Endothelial cell of umbilical vein (primary cell): ENCODE results near the gene TRIM7. TPM values are rescaled to one million over a fixed set of nuclear protein-coding genes. Genes with fewer than 3 reads are reported as not detected.
"Not testable (repeated sequence)": the region's sequence is repeated elsewhere in the genome, so short reads cannot be mapped to it uniquely, and the experiment has no call there.

ENCODE experiments used
- BruUV-seq: library from RNA; stranded (reverse); fragments of 400-500 nt; replicated peaks from 2 replicates; lab custom pipeline; 2021; lab: Mats Ljungman, UMichigan
- CTCF ChIA-PET: fragments of 300-600, 350-600 bp; sonication (Branson Sonifier 250); formaldehyde crosslinking; loops from one replicate; lab custom pipeline; 2021; ENCODE audit warnings: antibody characterized with exemption, inconsistent platforms; lab: Charles Lee
- POLR2A ChIA-PET: fragments of 300-600, 350-600 bp; sonication (Branson Sonifier 250); formaldehyde crosslinking; loops from one replicate; lab custom pipeline; 2021; ENCODE audit warnings: antibody characterized with exemption, inconsistent platforms; lab: Charles Lee
- DNase-seq: peaks from one replicate; pipeline ENCODE4 v3.0.0-alpha.2; 2011; ENCODE audit warnings: low read depth, low spot score
- FAIRE-seq: peaks from 2 replicates; lab custom pipeline; 2011; peaks lifted over from hg19 to GRCh38; lab: Jason Lieb, UNC
- H2AFZ ChIP-seq: 2 replicates; pipeline ENCODE4 v1.6.0; 2012; ENCODE audit warnings: low read depth, low read length, control low read depth, inconsistent platforms
- H3K27ac ChIP-seq: 2 replicates; pipeline ENCODE4 v1.5.1; 2011; ENCODE audit warnings: low read depth, mild to moderate bottlenecking, control low read depth, low read length, moderate library complexity; ENCODE audit not compliant: insufficient read depth
- H3K27me3 ChIP-seq, 2 experiments: 2 replicates each; pipeline versions ENCODE4 v1.6.0 to v1.6.1; 2011; ENCODE audit warnings: low read length in 2 of 2, mixed read lengths in 1 of 2; ENCODE audit not compliant: control insufficient read depth in 2 of 2, insufficient read depth in 2 of 2
- H3K36me3 ChIP-seq, 2 experiments: 2 replicates in 1 of 2; 3 replicates in 1 of 2; pipeline ENCODE4 v1.5.1; 2011; ENCODE audit warnings: low read length in 2 of 2, mild to moderate bottlenecking in 1 of 2, moderate library complexity in 1 of 2; ENCODE audit not compliant: control insufficient read depth in 2 of 2, insufficient read depth in 2 of 2; ENCODE audit errors: extremely low read depth in 1 of 2
- H3K4me1 ChIP-seq: 3 replicates; pipeline ENCODE4 v1.5.1; 2011; ENCODE audit warnings: mild to moderate bottlenecking, low read length; ENCODE audit not compliant: control insufficient read depth, insufficient read depth; ENCODE audit errors: extremely low read depth
- H3K4me2 ChIP-seq: 2 replicates; pipeline ENCODE4 v1.6.1; 2011; ENCODE audit warnings: low read length, control low read depth, mixed read lengths; ENCODE audit not compliant: insufficient read depth
- H3K4me3 ChIP-seq, 3 experiments: fragments of 200-600 bp in 1 of 3; sonication (generic), shearing (Covaris generic) in 1 of 3; replicated peaks in 1 of 3; 2 replicates each; pipeline ENCODE4 v1.5.1; 2011 to 2016; ENCODE audit warnings: control low read depth in 3 of 3, low read length in 3 of 3, mild to moderate bottlenecking in 2 of 3, inconsistent platforms in 1 of 3, low read depth in 1 of 3, moderate library complexity in 1 of 3; ENCODE audit not compliant: insufficient read depth in 1 of 3
- H3K79me2 ChIP-seq: 2 replicates; pipeline ENCODE4 v1.6.0; 2012; ENCODE audit warnings: low read length, inconsistent platforms; ENCODE audit not compliant: control insufficient read depth, insufficient read depth
- H3K9ac ChIP-seq: replicated peaks from 2 replicates; pipeline ENCODE3; 2011; ENCODE audit warnings: low read length, control low read depth; ENCODE audit not compliant: insufficient read depth; ENCODE audit errors: extremely low read depth
- H3K9me1 ChIP-seq: replicated peaks from 3 replicates; pipeline ENCODE4 v1.6.0; 2011; ENCODE audit warnings: mild to moderate bottlenecking, low read length; ENCODE audit not compliant: control insufficient read depth, insufficient read depth; ENCODE audit errors: extremely low read depth
- H3K9me3 ChIP-seq: replicated peaks from 2 replicates; pipeline ENCODE4 v1.5.1; 2012; ENCODE audit warnings: low read length, inconsistent platforms; ENCODE audit not compliant: control insufficient read depth, insufficient read depth
- H4K20me1 ChIP-seq: replicated peaks from 2 replicates; pipeline ENCODE3; 2011; ENCODE audit warnings: mild to moderate bottlenecking, low read length; ENCODE audit not compliant: control insufficient read depth, insufficient read depth; ENCODE audit errors: extremely low read depth
- EZH2 ChIP-seq: IDR thresholded peaks from 2 replicates; pipeline ENCODE4 v1.6.1; 2012; ENCODE audit warnings: borderline replicate concordance, low read depth, mild to moderate bottlenecking, moderate library complexity, low read length, inconsistent platforms; ENCODE audit not compliant: severe bottlenecking
- MYC ChIP-seq: IDR thresholded peaks from one replicate; pipeline ENCODE4 v1.6.1; 2011; ENCODE audit warnings: mild to moderate bottlenecking, low read depth, low read length
- dilution Hi-C: fragments of 300-500 bp; cut with MboI; formaldehyde crosslinking; loops from one replicate; pipeline ENCODE4 v1.15.0; 2019; ENCODE audit warnings: low sequenced_read_pairs; ENCODE audit not compliant: extremely low pct_ligation_motif_present
- intact Hi-C: fragments of 100-400 bp; cut with micrococcal nuclease; formaldehyde crosslinking; loops from one replicate; pipeline ENCODE4 v1.10.0; 2022
- polyA plus RNA-seq, 4 experiments: library from polyadenylated mRNA; depleted of rRNA in 3 of 4; stranded (reverse) in 3 of 4; unstranded in 1 of 4; fragments of >200 nt; gene quantifications; 2 replicates each; pipeline versions ENCODE4 v1.2.1 to v1.2.3, GENCODE V29; 2011 to 2012; ENCODE audit warnings: missing spikeins in 1 of 4
- total RNA-seq: library from RNA; stranded (reverse); gene quantifications from 2 replicates; pipeline ENCODE4 v1.2.3, GENCODE V29; 2021

Gene TRIM7
- total and polyA plus RNA-seq, 2 donors (not counting 3 experiments of a cell fraction or from before 2014, with no cell fraction given), result 2.7 to 3.4 TPM

DNA sequence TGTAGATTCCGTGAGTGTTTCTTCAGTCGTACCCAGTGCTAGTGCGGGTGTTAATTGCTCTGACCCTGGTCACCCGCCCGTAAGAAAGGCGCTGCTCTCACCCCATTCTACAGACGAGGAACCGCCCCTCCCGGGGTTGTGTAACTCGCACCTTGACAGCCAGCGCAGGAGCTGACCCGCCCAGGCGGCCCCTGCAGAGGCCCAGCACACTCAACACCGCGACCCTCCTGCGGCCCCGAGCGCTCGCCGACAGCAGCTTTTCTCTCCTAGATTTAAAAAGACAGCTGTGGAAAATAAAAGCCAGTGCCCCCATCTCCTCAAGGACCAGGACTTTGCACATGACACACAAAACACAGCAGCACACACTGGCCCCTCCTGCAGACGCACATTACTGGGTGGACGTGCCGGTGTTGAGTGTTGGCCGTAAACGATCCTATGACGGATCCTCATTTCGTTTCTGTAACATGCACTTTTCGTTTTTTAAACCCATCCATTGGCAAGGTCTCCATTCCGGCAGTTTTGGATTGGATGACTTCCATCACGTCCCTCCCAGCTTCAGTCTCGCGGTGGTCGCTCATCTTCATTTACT, 34.7 kb downstream of the TRIM7 start:
- peak overlapping the region in 1 of 3 experiments; percentile 23 for H3K4me3 ChIP-seq
- H3K9me3 ChIP-seq, result no peaks in the 10 kb centered on the region
- dilution Hi-C loops, result no loop called here
- DNase-seq (no peak), FAIRE-seq (no peak)
- no peaks in the 10 kb centered on the region for H3K79me2 ChIP-seq
- H4K20me1 ChIP-seq, result no peaks in the 10 kb centered on the region
- intact Hi-C loops, result no loop called here
- H3K27me3 ChIP-seq, result peaks cover 21 to 33% of the 10 kb centered on the region in 2 experiments
- H3K36me3 ChIP-seq, result no peaks in the 10 kb centered on the region
- no peak overlapping the region for H3K27ac ChIP-seq
- H2AFZ ChIP-seq, result peak overlapping the region; percentile 75
- ChIA-PET CTCF (interaction anchor here (0.7 to 1.1 kb wide), 3 partner anchors 12 to 386 kb away, joined by 3 to 4 read pairs (median 3); no protein-coding TSS in a partner anchor), POLR2A (no interaction called here)
- no peaks in the 10 kb centered on the region for H3K9me1 ChIP-seq
- BruUV-seq, result no TSS peak
- peak overlapping the region; percentile 59 for H3K4me2 ChIP-seq
- no peak overlapping the region for H3K9ac ChIP-seq
- H3K4me1 ChIP-seq, result peaks cover 9% of the 10 kb centered on the region
- TF ChIP-seq EZH2, result peak; percentile 65
- no peak for TF ChIP-seq MYC

DNA sequence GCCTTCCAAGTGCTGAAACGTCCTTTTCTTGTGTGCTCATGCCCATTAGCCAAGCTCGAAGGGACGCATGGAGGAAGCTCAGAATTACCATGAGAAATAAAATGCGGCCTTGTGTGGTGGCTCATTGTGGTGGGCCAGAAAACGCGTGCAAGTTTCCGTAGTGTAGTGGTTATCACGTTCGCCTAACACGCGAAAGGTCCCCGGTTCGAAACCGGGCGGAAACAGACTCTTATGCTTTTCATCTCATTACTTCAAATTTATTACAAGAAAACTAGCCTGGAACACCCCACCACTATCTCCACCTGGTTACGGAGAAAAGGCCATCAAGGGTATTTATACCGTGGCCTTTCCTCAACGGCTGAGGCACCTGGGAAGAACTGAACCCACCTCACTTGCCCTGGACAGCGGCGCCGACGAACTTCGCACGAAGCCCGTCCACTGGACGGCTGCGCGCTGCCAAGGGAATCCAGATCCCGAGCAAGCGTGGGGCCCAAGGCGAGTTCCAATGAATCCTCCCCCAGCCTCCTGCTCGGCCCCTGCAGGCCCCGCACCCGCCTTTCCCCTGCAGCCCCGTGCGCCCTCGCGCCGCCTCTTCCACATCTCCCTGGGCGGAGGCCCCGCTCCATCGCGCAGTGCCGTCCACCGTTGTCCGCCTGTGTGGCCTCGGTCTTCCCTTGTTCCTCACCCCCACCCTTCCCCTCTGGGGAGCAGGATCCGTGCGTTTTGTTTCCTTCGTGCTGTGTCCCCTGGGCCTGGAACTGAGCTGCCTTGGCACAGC, 35.3 kb downstream of the TRIM7 start:
- BruUV-seq, result TSS peak; percentile 100
- DNase-seq, result peak; percentile 68

More for the DNA sequence above, 35.3 kb downstream of the TRIM7 start:
- intact Hi-C loops, result loop anchor here (2.0 kb wide), 1 partner anchor 301 kb away; no protein-coding TSS in a partner anchor
- TF ChIP-seq EZH2, result peak; percentile 74
- H3K79me2 ChIP-seq, dilution Hi-C loops, H3K36me3 ChIP-seq, H3K9me3 ChIP-seq, H3K4me1 ChIP-seq, H3K9ac ChIP-seq, H3K27ac ChIP-seq, H4K20me1 ChIP-seq, POLR2A ChIA-PET, H3K9me1 ChIP-seq: not testable (repeated sequence)
- CTCF ChIA-PET, result interaction anchor here (1.1 to 2.3 kb wide), 3 partner anchors 15 to 385 kb away, joined by 4 to 24 read pairs (median 9); no protein-coding TSS in a partner anchor
- Histone ChIP-seq H3K4me3 (peak overlapping the region in 1 of 3 experiments; percentile 23), H3K27me3 (peaks cover 21 to 33% of the 10 kb centered on the region in 2 experiments), H3K4me2 (peak overlapping the region; percentile 59), H2AFZ (peak overlapping the region; percentile 75)
- peak; percentile 99 for FAIRE-seq
